Activated T-helper 2 cell treated with anti-CD3 and anti-CD28 coated beads, Interferon-gamma antibody, Interleukin-2, Interleukin-4, amounts not matched to agents 10 μg/mL and 5 μg/mL and 100 μg/mL, durations not matched to agents 14 hours and 24 hours and 36 hours (primary cell): ENCODE results near the gene ARHGEF10L. TPM values are rescaled to one million over a fixed set of nuclear protein-coding genes. Genes with fewer than 3 reads are reported as not detected.

Experiments
- DNase-seq: peaks from one replicate; pipeline ENCODE4 v3.0.0; 2021; ENCODE audit warnings: low spot score
- H3K27ac Mint-ChIP-seq: one replicate; pipeline ENCODE4 v1.8.0; 2021; ENCODE audit warnings: mixed read lengths
- H3K27me3 Mint-ChIP-seq: one replicate; pipeline ENCODE4 v1.8.0; 2021; ENCODE audit warnings: low read depth, mixed read lengths
- H3K36me3 Mint-ChIP-seq: one replicate; pipeline ENCODE4 v1.8.0; 2021; ENCODE audit warnings: low read depth, mixed read lengths
- H3K4me1 Mint-ChIP-seq: one replicate; pipeline ENCODE4 v1.8.0; 2021; ENCODE audit warnings: low read depth, mixed read lengths
- H3K4me3 Mint-ChIP-seq: one replicate; pipeline ENCODE4 v1.8.0; 2021; ENCODE audit warnings: low read depth, mild to moderate bottlenecking, moderate library complexity, mixed read lengths
- H3K9me3 Mint-ChIP-seq: one replicate; pipeline ENCODE4 v1.8.0; 2021; ENCODE audit warnings: mixed read lengths
- intact Hi-C: fragments of 100-400 bp; cut with micrococcal nuclease; formaldehyde crosslinking; loops from one replicate; pipeline ENCODE4 v1.15.1; 2023
- total RNA-seq: library from RNA; stranded (reverse); gene quantifications from 2 replicates; pipeline ENCODE4 v1.2.3, GENCODE V29; 2022

ARHGEF10L gene
- total RNA-seq, 1 donor from 2014 or later, result 0.05 TPM

- H3K9me3 Mint-ChIP-seq, result no peaks in the 10 kb centered on the region
- DNase-seq, result no peak
- no peak overlapping the region for H3K4me3 Mint-ChIP-seq
- H3K27ac Mint-ChIP-seq, result no peak overlapping the region
- H3K36me3 Mint-ChIP-seq, result no peaks in the 10 kb centered on the region
- H3K4me1 Mint-ChIP-seq, result no peaks in the 10 kb centered on the region
- intact Hi-C loops, result no loop called here
- no peaks in the 10 kb centered on the region for H3K27me3 Mint-ChIP-seq
Measured at GRCh38 chr1:17529381-17529780, 10.1 kb upstream of the ARHGEF10L start.

- Mint-ChIP-seq H3K4me3 (no peak overlapping the region), H3K9me3 (no peaks in the 10 kb centered on the region), H3K36me3 (no peaks in the 10 kb centered on the region), H3K27me3 (no peaks in the 10 kb centered on the region), H3K4me1 (no peaks in the 10 kb centered on the region), H3K27ac (no peak overlapping the region)
- intact Hi-C loops, result no loop called here
- DNase-seq, result no peak
Measured at GRCh38 chr1:17531343-17531681, 8.2 kb upstream of the ARHGEF10L start.

GRCh38 chr1:17531682-17532487 is 7.6 kb upstream of the ARHGEF10L start:
- Mint-ChIP-seq H3K27me3 (peaks cover 2% of the 10 kb centered on the region), H3K4me1 (no peaks in the 10 kb centered on the region), H3K27ac (no peak overlapping the region), H3K36me3 (no peaks in the 10 kb centered on the region), H3K9me3 (no peaks in the 10 kb centered on the region), H3K4me3 (no peak overlapping the region)
- intact Hi-C loops, result no loop called here
- DNase-seq, result no peak

- peaks cover 6% of the 10 kb centered on the region for H3K27me3 Mint-ChIP-seq
- no peaks in the 10 kb centered on the region for H3K9me3 Mint-ChIP-seq
- no peaks in the 10 kb centered on the region for H3K36me3 Mint-ChIP-seq
- intact Hi-C loops, result no loop called here
- no peak for DNase-seq
- no peak overlapping the region for H3K27ac Mint-ChIP-seq
- H3K4me3 Mint-ChIP-seq, result no peak overlapping the region
- H3K4me1 Mint-ChIP-seq, result no peaks in the 10 kb centered on the region
Measured at GRCh38 chr1:17533201-17533600, 6.3 kb upstream of the ARHGEF10L start.

- Mint-ChIP-seq H3K27me3 (peaks cover 20% of the 10 kb centered on the region), H3K9me3 (no peaks in the 10 kb centered on the region), H3K27ac (no peak overlapping the region), H3K4me1 (no peaks in the 10 kb centered on the region), H3K4me3 (no peak overlapping the region), H3K36me3 (no peaks in the 10 kb centered on the region)
- intact Hi-C loops, result no loop called here
- DNase-seq, result no peak
Measured at GRCh38 chr1:17535300-17535936, 4.1 kb upstream of the ARHGEF10L start.

- H3K4me1 Mint-ChIP-seq, result no peaks in the 10 kb centered on the region
- no peak overlapping the region for H3K27ac Mint-ChIP-seq
- DNase-seq, result no peak
- no peaks in the 10 kb centered on the region for H3K36me3 Mint-ChIP-seq
- peaks cover 30% of the 10 kb centered on the region for H3K27me3 Mint-ChIP-seq
- H3K9me3 Mint-ChIP-seq, result no peaks in the 10 kb centered on the region
- intact Hi-C loops, result no loop called here
- H3K4me3 Mint-ChIP-seq, result no peak overlapping the region
Measured at GRCh38 chr1:17538010-17538409, 1.5 kb upstream of the ARHGEF10L start.

- H3K27ac Mint-ChIP-seq, result no peak overlapping the region
- intact Hi-C loops, result no loop called here
- H3K36me3 Mint-ChIP-seq, result no peaks in the 10 kb centered on the region
- no peaks in the 10 kb centered on the region for H3K4me1 Mint-ChIP-seq
- H3K9me3 Mint-ChIP-seq, result no peaks in the 10 kb centered on the region
- H3K27me3 Mint-ChIP-seq, result peaks cover 30% of the 10 kb centered on the region
- no peak for DNase-seq
- H3K4me3 Mint-ChIP-seq, result no peak overlapping the region
Measured at GRCh38 chr1:17538428-17539117, 925 bp upstream of the ARHGEF10L start.

GRCh38 chr1:17539118-17539476 is 401 bp upstream of the ARHGEF10L start:
- no peak overlapping the region for H3K4me3 Mint-ChIP-seq
- intact Hi-C loops, result no loop called here
- no peak for DNase-seq
- no peaks in the 10 kb centered on the region for H3K4me1 Mint-ChIP-seq
- H3K27me3 Mint-ChIP-seq, result peaks cover 30% of the 10 kb centered on the region
- H3K27ac Mint-ChIP-seq, result no peak overlapping the region
- no peaks in the 10 kb centered on the region for H3K9me3 Mint-ChIP-seq
- H3K36me3 Mint-ChIP-seq, result no peaks in the 10 kb centered on the region

GRCh38 chr1:17540255-17541001 is 930 bp downstream of the ARHGEF10L start:
- intact Hi-C loops, result no loop called here
- Mint-ChIP-seq H3K36me3 (no peaks in the 10 kb centered on the region), H3K4me1 (no peaks in the 10 kb centered on the region), H3K27ac (no peak overlapping the region), H3K4me3 (no peak overlapping the region), H3K27me3 (peaks cover 37% of the 10 kb centered on the region), H3K9me3 (no peaks in the 10 kb centered on the region)
- no peak for DNase-seq

GRCh38 chr1:17542645-17543044 is 3.1 kb downstream of the ARHGEF10L start:
- H3K27me3 Mint-ChIP-seq, result peaks cover 33% of the 10 kb centered on the region
- intact Hi-C loops, result no loop called here
- DNase-seq, result no peak
- H3K27ac Mint-ChIP-seq, result no peak overlapping the region
- H3K9me3 Mint-ChIP-seq, result no peaks in the 10 kb centered on the region
- no peaks in the 10 kb centered on the region for H3K4me1 Mint-ChIP-seq
- no peaks in the 10 kb centered on the region for H3K36me3 Mint-ChIP-seq
- no peak overlapping the region for H3K4me3 Mint-ChIP-seq

- no peaks in the 10 kb centered on the region for H3K36me3 Mint-ChIP-seq
- no peak overlapping the region for H3K27ac Mint-ChIP-seq
- intact Hi-C loops, result no loop called here
- H3K27me3 Mint-ChIP-seq, result peaks cover 22% of the 10 kb centered on the region
- no peak for DNase-seq
- no peaks in the 10 kb centered on the region for H3K4me1 Mint-ChIP-seq
- H3K4me3 Mint-ChIP-seq, result no peak overlapping the region
- H3K9me3 Mint-ChIP-seq, result no peaks in the 10 kb centered on the region
Measured at GRCh38 chr1:17544776-17545350, 5.4 kb downstream of the ARHGEF10L start.

GRCh38 chr1:17545356-17545755 is 5.9 kb downstream of the ARHGEF10L start:
- no peak for DNase-seq
- H3K36me3 Mint-ChIP-seq, result no peaks in the 10 kb centered on the region
- no peaks in the 10 kb centered on the region for H3K4me1 Mint-ChIP-seq
- intact Hi-C loops, result no loop called here
- no peaks in the 10 kb centered on the region for H3K9me3 Mint-ChIP-seq
- H3K27me3 Mint-ChIP-seq, result peaks cover 21% of the 10 kb centered on the region
- H3K27ac Mint-ChIP-seq, result no peak overlapping the region
- no peak overlapping the region for H3K4me3 Mint-ChIP-seq
